ENCODE data around the gene MYO3B.

GRCh38 chr2:170408461-170409163 lies 230.7 kb downstream of the MYO3B start:
- TF ChIP-seq, protein P1, sequence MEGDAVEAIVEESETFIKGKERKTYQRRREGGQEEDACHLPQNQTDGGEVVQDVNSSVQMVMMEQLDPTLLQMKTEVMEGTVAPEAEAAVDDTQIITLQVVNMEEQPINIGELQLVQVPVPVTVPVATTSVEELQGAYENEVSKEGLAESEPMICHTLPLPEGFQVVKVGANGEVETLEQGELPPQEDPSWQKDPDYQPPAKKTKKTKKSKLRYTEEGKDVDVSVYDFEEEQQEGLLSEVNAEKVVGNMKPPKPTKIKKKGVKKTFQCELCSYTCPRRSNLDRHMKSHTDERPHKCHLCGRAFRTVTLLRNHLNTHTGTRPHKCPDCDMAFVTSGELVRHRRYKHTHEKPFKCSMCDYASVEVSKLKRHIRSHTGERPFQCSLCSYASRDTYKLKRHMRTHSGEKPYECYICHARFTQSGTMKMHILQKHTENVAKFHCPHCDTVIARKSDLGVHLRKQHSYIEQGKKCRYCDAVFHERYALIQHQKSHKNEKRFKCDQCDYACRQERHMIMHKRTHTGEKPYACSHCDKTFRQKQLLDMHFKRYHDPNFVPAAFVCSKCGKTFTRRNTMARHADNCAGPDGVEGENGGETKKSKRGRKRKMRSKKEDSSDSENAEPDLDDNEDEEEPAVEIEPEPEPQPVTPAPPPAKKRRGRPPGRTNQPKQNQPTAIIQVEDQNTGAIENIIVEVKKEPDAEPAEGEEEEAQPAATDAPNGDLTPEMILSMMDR (IDR thresholded peaks at IDR 0.05; ENCODE audit: insufficient read depth, low read length, poor library complexity, severe bottlenecking) = no peak
- TF ChIP-seq EZH2phosphoT487 (conservative IDR thresholded peaks at IDR 0.05; ENCODE audit: low read length) = no peak

Data from SU-DHL-6 (cell line).